ENCODE data around the gene CTU2.

DNA sequence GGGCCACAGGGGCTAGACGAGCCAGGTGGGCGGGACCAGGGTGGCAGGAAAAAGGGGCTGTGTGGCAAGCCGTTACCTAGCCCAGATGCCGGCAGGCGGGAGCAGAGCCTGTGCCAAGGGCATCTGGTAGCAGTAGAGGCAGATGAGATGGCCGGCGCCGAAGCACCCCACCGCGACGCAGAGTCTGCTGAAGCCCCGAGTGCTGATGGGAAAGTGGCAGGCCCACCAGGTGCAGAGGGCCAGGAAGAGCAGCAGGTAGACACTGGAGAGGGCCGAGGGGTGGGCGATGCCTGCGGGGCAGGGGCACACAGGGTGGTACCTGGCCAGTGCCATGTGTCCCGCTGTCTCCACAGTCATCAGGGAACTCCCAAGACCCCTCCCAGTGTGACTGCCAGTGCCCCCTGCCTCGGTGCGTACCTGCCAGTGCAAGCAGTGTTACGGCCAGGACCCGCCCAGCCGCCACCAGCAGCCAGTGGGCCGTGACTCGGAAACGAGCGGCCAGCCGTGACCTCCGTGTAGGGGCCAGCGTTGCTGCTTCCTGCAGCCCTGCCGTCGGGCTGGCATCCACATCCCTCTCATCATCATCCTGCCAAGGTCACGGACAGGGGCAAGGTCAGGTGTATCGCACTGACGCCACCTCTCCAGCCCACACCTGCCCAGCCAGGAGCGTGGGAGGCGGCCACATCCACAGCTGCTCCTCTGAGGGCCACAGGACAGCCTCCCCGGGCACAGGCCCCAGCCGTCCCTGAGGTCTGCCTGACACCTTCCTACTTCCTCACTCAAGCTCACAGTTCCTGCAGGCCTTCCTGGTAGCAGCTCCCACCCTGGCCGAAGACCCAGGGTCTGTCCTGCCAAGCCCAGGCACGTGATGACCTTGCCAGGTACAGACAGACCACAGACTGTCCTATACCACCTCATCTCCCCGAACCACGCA is 32.1 kb downstream of the CTU2 start:
- TF ChIP-seq CTCF (IDR thresholded peaks at IDR 0.05): no peak
- TF ChIP-seq POLR2A (IDR thresholded peaks at IDR 0.05): no peak
